IgD-negative memory B cell (primary cell): ENCODE measurements around the gene CAGE1. TPM values are rescaled to one million over a fixed set of nuclear protein-coding genes. Genes with fewer than 3 reads are reported as not detected.
A peak's percentile ranks its signal among the peaks of the same experiment; 100 is the strongest.

ENCODE experiments used
- H3K27ac Mint-ChIP-seq, 3 donors: one replicate each; pipeline ENCODE4 v1.8.0; 2020 to 2022; ENCODE audit warnings: mild to moderate bottlenecking in 3 of 3, mixed read lengths in 3 of 3, moderate library complexity in 1 of 3
- H3K27me3 Mint-ChIP-seq: one replicate; pipeline ENCODE4 v1.8.0; 2021; ENCODE audit warnings: mixed read lengths
- H3K36me3 Mint-ChIP-seq: one replicate; pipeline ENCODE4 v1.8.0; 2020; ENCODE audit warnings: mild to moderate bottlenecking, mixed read lengths
- H3K4me1 Mint-ChIP-seq, 3 donors: one replicate each; pipeline ENCODE4 v1.8.0; 2020 to 2022; ENCODE audit warnings: mixed read lengths in 3 of 3, mild to moderate bottlenecking in 1 of 3
- H3K4me3 Mint-ChIP-seq, 4 donors: one replicate each; pipeline ENCODE4 v1.8.0; 2020 to 2022; ENCODE audit warnings: mild to moderate bottlenecking in 4 of 4, mixed read lengths in 4 of 4, moderate library complexity in 3 of 4
- H3K9me3 Mint-ChIP-seq, 3 donors: one replicate each; pipeline ENCODE4 v1.8.0; 2020 to 2021; ENCODE audit warnings: mixed read lengths in 3 of 3, mild to moderate bottlenecking in 1 of 3
- polyA plus RNA-seq: library from polyadenylated mRNA; unstranded; fragments of 300-500 nt; fragmentation: Illumina TruSeq; gene quantifications from one replicate; pipeline ENCODE4 v1.2.3, GENCODE V29; 2021

The CAGE1 gene
- polyA plus RNA-seq, 1 donor from 2014 or later: not detected

DNA sequence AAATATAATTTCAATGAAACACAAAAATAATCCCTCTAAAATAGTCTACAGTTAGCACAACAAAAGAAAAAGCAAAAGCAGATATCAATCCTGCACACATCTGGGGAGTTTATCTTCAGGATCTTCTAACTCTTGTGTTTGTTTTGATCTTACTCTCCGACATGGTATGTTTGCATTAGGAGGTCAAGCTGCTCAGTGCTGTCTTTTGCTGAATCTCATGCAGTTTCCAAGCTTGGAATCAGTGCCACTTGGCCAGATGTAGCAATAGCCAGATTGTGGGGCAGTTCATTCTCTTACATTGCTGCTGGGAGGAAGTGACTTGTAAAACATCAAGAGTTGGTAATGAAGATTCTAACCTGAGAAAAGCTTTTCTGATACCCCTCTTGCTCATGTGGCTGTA, 29.5 kb upstream of the CAGE1 start:
- Mint-ChIP-seq H3K9me3 (no peaks in the 10 kb centered on the region), H3K36me3 (peaks cover 8% of the 10 kb centered on the region), H3K4me1 (no peaks in the 10 kb centered on the region), H3K27ac (peak overlapping the region in 1 of 3 donors; percentile 47), H3K27me3 (no peaks in the 10 kb centered on the region), H3K4me3 (no peak overlapping the region)

DNA sequence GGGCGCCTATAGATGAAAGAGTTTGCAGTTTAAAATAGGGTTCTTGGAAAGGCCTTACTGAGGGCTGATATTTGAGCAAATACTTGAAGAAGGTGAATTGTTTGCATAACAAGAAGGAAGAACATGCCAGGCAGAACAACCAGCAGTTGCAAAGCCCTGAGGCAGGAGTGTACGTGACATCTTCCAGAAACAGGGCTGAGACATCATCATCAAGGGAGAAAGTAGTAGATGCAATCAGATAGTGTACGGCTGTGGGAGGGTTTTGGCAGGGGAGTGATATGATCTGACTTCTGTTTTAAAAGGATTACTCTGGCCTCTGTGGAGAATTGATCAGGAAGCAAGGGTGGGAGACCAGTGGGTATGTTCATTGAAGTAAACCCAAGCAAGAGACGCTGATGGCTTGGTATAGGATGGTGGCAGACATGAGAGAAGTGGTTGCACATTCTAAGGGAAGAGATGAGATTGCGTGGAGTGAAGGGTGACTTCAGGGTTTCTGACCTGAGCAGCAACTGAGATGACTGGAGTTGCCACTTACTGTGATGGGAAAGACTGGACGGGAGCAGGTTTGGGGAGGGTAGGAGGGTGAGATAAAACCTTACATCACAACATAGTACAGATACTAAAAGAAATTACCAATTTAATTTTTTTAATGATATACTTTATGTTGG, 28.8 kb upstream of the CAGE1 start:
- peaks cover 8% of the 10 kb centered on the region for H3K36me3 Mint-ChIP-seq
- no peaks in the 10 kb centered on the region for H3K9me3 Mint-ChIP-seq
- no peaks in the 10 kb centered on the region for H3K27me3 Mint-ChIP-seq
- H3K4me1 Mint-ChIP-seq: peaks cover 0 to 1% (median 0%) of the 10 kb centered on the region in 3 donors
- peak overlapping the region in 1 of 3 donors; percentile 11 for H3K27ac Mint-ChIP-seq
- no peak overlapping the region for H3K4me3 Mint-ChIP-seq

DNA sequence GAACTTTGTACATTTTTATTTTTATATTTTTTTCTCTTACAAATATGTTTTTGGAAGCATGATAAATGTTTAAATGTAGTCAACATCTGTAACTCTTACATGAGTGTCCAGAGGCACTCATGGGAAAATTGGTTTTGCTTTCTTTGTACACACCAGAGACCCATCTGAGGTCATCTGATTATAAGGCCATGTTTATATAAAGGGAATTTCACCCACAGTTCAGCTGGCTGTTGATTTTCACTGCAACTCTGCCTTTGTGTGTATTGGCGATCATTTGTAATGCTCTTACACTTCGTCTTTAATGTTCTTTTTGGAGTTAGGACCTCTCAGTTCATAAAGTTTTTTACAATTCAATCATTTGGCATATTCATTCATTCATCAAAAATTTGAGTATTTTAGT, 28.1 kb upstream of the CAGE1 start:
- Mint-ChIP-seq H3K27ac (no peak overlapping the region), H3K9me3 (no peaks in the 10 kb centered on the region), H3K27me3 (no peaks in the 10 kb centered on the region), H3K4me1 (peaks cover 0 to 5% (median 0%) of the 10 kb centered on the region in 3 donors), H3K36me3 (peaks cover 8% of the 10 kb centered on the region), H3K4me3 (no peak overlapping the region)

DNA sequence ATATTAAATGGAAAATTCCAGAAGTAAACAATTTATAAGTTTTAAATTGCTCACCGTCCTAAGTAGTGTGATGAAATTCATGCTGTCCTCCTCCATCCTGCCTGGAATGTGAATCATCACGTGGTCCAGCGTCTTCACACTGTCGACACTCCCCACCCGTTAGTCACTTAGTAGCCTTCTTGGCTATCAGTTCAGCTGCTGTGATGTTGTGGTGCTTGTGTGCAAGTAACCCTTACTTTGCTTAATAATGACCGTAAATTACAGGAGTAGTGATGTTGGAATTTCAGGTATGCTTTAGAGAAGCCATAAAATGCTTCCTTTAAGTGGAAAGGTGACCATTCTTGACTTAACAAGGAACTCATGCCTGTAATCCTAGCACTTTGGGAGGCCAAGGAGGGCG, 25.3 kb upstream of the CAGE1 start:
- H3K27me3 Mint-ChIP-seq: no peaks in the 10 kb centered on the region
- peaks cover 0 to 5% (median 0%) of the 10 kb centered on the region in 3 donors for H3K4me1 Mint-ChIP-seq
- H3K4me3 Mint-ChIP-seq: no peak overlapping the region
- peaks cover 6% of the 10 kb centered on the region for H3K36me3 Mint-ChIP-seq
- H3K27ac Mint-ChIP-seq: no peak overlapping the region
- no peaks in the 10 kb centered on the region for H3K9me3 Mint-ChIP-seq

DNA sequence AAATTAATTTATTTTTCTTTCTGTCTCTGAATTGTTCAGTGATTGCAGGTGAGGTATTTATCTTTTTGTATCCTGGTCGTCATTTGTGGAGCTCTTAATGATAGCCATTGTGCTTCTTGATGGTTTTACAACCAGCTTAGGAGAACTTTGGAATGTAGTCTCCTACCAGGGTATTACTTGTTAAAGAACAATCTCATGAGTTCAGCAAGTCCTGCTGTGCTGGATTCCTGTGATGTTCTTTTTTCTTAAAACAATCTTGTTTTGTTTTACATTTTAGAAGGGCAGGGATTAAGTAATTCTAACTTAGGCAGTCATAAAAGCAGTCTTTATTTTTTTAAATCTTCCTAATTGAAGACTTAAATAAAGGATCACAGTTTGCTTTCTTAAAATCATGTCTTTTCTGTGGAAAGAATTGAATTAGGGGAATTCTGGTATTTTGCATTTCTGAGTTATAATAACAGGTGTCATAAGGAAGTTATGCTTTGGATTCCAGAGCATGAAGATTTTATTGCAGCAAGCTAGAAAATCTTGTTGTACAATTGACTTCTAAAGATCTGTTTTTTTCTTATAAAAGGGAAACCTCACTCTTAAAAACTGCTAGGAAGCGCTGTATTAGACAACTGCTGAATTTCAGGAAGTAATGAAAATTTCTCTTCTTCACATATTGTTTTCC, 23.7 kb upstream of the CAGE1 start:
- no peak overlapping the region for H3K27ac Mint-ChIP-seq
- H3K27me3 Mint-ChIP-seq: no peaks in the 10 kb centered on the region
- H3K4me1 Mint-ChIP-seq: peaks cover 0 to 5% (median 0%) of the 10 kb centered on the region in 3 donors
- no peak overlapping the region for H3K4me3 Mint-ChIP-seq
- peaks cover 6% of the 10 kb centered on the region for H3K36me3 Mint-ChIP-seq
- no peaks in the 10 kb centered on the region for H3K9me3 Mint-ChIP-seq

DNA sequence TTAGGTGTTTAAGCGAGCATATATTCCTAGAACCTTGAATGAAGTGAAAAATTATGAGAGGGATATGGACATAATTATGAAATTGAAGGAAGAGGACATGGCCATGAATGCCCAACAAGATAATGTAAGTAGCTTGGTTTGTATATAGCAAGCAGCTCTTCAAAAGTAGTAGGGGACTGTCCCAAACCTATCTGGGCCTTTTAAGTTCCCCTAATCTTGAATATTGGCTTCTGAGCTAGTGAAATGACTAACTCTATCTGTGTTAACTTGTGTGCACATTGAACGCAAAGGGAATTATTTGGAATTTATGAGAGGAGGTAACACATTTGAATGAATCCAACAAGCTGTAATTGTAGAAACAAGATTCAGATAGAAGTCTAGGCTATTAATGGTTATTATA, 21.8 kb upstream of the CAGE1 start:
- Mint-ChIP-seq H3K27ac (no peak overlapping the region), H3K4me3 (no peak overlapping the region)

DNA sequence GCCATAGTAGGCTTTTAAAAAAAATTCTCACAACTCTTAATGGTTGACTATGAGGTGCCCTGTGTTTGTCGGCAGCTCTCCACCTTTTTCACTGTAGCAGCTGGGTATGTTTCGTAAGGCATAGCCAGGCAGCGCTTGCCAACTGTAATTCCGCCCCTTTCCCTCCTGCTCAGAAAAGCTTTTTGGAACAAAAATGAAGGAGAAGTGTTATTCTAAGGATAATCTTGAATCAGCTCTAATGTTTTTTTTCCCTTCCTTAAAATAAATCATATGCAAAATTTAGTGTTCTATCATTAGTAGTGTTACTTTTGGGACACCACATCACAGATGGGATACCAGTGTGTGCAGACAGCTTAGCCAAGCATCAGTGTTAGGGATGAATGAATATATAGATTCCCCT, 21.3 kb upstream of the CAGE1 start:
- H3K27ac Mint-ChIP-seq: no peak overlapping the region

More for the DNA sequence above, 21.8 kb upstream of the CAGE1 start:
- Mint-ChIP-seq H3K36me3 (peaks cover 3% of the 10 kb centered on the region), H3K9me3 (no peaks in the 10 kb centered on the region), H3K4me1 (peaks cover 0 to 5% (median 0%) of the 10 kb centered on the region in 3 donors), H3K27me3 (no peaks in the 10 kb centered on the region)

DNA sequence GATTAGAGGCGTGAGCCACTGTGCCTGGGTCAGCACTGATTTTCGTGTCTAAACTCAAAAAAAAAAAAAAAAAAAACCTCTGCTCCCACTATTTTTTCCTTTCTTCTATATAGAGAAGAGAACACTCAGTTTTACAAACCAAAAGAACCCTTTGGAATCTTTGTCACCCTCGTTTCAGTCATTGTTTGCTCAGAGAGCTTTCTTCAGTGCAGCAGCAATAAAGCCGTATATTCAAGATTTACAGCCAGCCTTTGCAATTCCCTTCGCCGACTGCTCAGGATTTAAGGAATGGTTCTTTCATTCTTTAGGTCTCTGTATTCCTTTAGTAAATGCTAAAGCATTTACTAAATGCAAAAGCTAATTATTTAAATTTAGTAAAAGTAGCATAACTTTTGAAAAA, 20.2 kb upstream of the CAGE1 start:
- Mint-ChIP-seq H3K36me3 (peaks cover 3% of the 10 kb centered on the region), H3K27me3 (no peaks in the 10 kb centered on the region), H3K4me1 (peaks cover 0 to 5% (median 0%) of the 10 kb centered on the region in 3 donors), H3K9me3 (no peaks in the 10 kb centered on the region), H3K4me3 (no peak overlapping the region), H3K27ac (no peak overlapping the region)

More for the DNA sequence above, 21.3 kb upstream of the CAGE1 start:
- no peaks in the 10 kb centered on the region for H3K27me3 Mint-ChIP-seq
- no peak overlapping the region for H3K4me3 Mint-ChIP-seq
- H3K4me1 Mint-ChIP-seq: peaks cover 0 to 5% (median 0%) of the 10 kb centered on the region in 3 donors
- H3K36me3 Mint-ChIP-seq: peaks cover 3% of the 10 kb centered on the region
- H3K9me3 Mint-ChIP-seq: no peaks in the 10 kb centered on the region

DNA sequence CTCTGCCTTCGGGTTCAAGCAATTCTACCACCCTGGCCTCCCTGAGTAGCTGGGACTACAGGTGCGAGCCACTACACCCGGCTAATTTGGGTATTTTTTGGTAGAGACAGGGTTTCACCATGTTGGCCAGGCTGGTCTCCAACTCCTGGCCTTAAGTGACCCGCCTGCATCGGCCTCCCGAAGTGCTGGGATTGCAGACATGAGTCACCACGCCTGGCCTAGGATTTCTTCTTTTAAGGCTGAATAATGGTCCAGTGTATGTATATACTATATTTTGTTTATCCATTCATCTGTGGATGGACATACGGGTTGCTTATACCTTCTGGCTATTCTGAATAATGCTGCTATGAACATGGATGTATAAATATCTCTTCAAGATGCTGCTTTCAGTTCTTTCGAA, 17.2 kb upstream of the CAGE1 start:
- H3K4me1 Mint-ChIP-seq: no peaks in the 10 kb centered on the region
- no peaks in the 10 kb centered on the region for H3K27me3 Mint-ChIP-seq
- H3K36me3 Mint-ChIP-seq: peaks cover 6% of the 10 kb centered on the region
- H3K4me3 Mint-ChIP-seq: no peak overlapping the region
- no peaks in the 10 kb centered on the region for H3K9me3 Mint-ChIP-seq
- H3K27ac Mint-ChIP-seq: no peak overlapping the region

DNA sequence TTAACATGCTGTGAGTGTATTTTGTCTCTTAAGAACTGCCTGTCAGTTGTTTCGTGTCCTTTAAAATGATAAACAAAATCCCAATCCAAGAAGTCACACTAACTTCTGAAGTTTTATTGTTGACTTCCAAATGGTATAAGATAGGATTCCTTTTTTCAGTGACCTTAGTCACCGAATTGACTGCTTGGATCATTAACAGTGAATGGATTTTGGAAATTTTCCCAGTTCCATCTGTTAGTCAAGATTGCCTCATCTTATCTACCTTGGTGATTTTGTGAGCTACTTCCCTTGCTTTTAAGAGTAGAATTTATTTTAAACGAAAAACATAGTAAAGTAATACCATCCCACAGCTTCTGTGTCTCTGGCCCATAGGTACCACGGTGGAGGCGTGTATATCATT, 15.0 kb upstream of the CAGE1 start:
- H3K27ac Mint-ChIP-seq: no peak overlapping the region
- peaks cover 9% of the 10 kb centered on the region for H3K36me3 Mint-ChIP-seq
- no peaks in the 10 kb centered on the region for H3K27me3 Mint-ChIP-seq
- H3K9me3 Mint-ChIP-seq: no peaks in the 10 kb centered on the region
- H3K4me3 Mint-ChIP-seq: no peak overlapping the region
- H3K4me1 Mint-ChIP-seq: peaks cover 0 to 5% (median 2%) of the 10 kb centered on the region in 3 donors

DNA sequence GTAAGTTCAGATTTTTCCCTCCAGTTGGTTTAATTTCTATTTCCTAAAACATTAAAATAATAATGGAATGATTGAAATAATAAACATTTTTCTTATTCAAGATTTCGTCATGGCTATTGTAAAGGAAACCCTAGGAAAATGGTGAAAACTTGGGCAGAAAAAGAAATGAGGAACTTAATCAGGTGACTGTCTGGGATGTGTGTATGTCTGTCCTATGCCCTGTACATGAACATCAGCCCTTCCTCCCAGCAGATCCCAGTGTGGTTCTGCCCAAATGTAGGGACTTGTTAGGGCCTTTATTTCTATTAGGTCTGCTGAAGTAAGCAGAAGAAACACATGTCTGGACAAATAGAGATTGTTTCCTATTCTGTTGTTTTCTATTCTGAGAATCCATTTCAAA, 13.2 kb upstream of the CAGE1 start:
- Mint-ChIP-seq H3K9me3 (no peaks in the 10 kb centered on the region), H3K27ac (no peak overlapping the region), H3K4me1 (peaks cover 0 to 5% (median 2%) of the 10 kb centered on the region in 3 donors), H3K36me3 (peaks cover 10% of the 10 kb centered on the region), H3K27me3 (no peaks in the 10 kb centered on the region), H3K4me3 (no peak overlapping the region)

DNA sequence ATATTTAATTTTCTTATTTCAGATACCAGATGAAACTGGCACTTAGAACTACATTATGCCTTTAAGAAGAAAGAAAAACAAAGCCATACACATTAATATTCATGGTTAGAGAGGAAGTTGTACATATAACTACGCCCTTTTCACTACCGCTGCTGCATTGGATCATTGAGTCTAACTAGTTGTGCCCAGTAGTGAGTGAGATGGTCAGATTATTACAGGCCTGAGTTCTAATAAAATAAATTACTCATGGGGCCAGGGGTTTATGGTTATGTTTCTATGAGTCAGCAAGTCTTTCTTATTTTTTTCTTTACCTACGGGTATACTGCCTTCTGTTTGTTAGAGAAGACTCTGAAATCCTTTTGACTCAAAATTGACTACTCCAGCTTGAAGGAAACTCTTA, 11.5 kb upstream of the CAGE1 start:
- H3K36me3 Mint-ChIP-seq: peaks cover 10% of the 10 kb centered on the region

DNA sequence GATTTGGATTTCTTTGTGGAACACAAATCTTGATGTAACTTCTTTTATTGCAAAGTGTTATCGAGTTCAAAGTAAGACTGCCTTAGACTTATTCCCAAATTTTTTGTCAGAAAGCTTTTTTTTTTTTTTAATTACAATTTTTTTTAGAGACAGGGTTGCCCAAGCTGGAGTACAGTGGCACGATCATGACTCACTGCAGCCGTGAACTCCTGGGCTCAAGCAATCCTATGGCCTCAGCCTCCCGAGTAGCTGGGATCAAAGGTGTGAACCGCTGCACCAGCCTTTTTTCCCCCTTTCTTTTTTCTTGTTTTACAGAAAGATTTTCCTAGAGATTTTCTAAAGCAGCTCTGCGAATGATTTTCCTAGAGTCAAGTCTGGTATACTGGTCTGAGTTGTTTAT, 2.9 kb upstream of the CAGE1 start:
- peaks cover 2% of the 10 kb centered on the region for H3K27me3 Mint-ChIP-seq
- peak overlapping the region in 2 of 3 donors; percentile 43 to 64 for H3K27ac Mint-ChIP-seq
- no peaks in the 10 kb centered on the region for H3K9me3 Mint-ChIP-seq
- peak overlapping the region in 1 of 4 donors; percentile 96 for H3K4me3 Mint-ChIP-seq
- H3K36me3 Mint-ChIP-seq: peaks cover 6% of the 10 kb centered on the region
- H3K4me1 Mint-ChIP-seq: peaks cover 34 to 35% (median 35%) of the 10 kb centered on the region in 3 donors

More for the DNA sequence above, 11.5 kb upstream of the CAGE1 start:
- Mint-ChIP-seq H3K27ac (peak overlapping the region in 1 of 3 donors; percentile 71), H3K9me3 (no peaks in the 10 kb centered on the region), H3K4me3 (no peak overlapping the region), H3K4me1 (peaks cover 0 to 5% (median 2%) of the 10 kb centered on the region in 3 donors), H3K27me3 (no peaks in the 10 kb centered on the region)

DNA sequence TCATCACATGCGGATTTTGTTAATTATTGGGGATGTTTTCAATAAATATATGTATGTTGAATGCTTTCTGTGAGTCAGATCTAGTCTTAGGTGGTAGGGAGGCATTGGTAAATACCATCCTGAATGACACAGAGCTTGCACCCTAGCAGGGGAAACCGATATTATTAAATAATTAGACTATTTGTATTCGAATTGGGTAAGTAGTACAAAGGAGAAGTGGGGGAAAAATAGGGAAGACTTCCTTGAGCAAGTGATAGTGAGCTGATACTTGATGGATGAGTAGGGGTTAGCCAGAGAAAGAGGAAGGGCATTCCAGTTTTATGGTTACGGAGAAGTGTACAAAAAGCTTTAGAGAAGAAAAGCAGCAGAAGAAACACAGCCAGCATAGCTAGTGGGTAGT, 1.6 kb upstream of the CAGE1 start:
- H3K4me3 Mint-ChIP-seq: peak overlapping the region; percentile 96 to 98 (median 97)
- no peaks in the 10 kb centered on the region for H3K9me3 Mint-ChIP-seq
- H3K36me3 Mint-ChIP-seq: peaks cover 6% of the 10 kb centered on the region
- peaks cover 35% of the 10 kb centered on the region in 3 donors for H3K4me1 Mint-ChIP-seq
- peak overlapping the region in 2 of 3 donors; percentile 98 to 99 for H3K27ac Mint-ChIP-seq
- peaks cover 2% of the 10 kb centered on the region for H3K27me3 Mint-ChIP-seq

DNA sequence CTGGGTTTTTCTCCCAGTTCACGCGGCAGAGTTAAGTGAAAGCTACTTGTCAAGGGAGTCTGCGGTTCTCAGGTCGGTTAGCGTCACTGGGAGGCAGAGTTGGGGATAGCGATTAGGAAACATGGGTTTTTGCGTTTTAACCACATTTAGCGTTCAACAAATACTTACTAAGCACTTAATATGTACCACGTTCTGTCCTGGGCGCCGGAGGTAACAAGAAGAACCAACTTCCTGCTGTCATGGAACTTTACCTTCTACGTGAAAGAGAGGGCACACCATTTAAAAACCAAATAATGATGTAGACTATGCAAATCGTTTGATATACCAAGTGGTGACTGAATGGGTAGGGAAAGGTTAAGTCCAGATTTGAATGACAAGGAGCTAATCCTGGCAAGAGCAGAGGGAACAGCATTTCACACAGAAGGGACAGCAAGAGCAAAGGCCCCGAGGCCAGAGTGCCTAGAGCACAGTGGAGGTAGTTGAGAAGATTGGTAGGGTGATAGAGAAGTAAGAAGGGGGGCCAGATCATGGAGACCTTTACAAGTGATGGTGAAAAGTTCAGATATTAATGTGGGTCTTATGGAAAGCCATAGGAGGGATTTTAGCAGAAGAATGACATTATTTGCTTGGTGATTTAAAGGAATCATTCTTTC, 810 bp upstream of the CAGE1 start:
- Mint-ChIP-seq H3K27me3 (peaks cover 2% of the 10 kb centered on the region), H3K27ac (peak overlapping the region; percentile 98 to 100 (median 99)), H3K9me3 (no peaks in the 10 kb centered on the region), H3K4me3 (peak overlapping the region; percentile 96 to 98 (median 97)), H3K36me3 (peaks cover 6% of the 10 kb centered on the region), H3K4me1 (peaks cover 35% of the 10 kb centered on the region in 3 donors)
